ENCODE measurements around the gene KIF26A.

Gene KIF26A

DNA sequence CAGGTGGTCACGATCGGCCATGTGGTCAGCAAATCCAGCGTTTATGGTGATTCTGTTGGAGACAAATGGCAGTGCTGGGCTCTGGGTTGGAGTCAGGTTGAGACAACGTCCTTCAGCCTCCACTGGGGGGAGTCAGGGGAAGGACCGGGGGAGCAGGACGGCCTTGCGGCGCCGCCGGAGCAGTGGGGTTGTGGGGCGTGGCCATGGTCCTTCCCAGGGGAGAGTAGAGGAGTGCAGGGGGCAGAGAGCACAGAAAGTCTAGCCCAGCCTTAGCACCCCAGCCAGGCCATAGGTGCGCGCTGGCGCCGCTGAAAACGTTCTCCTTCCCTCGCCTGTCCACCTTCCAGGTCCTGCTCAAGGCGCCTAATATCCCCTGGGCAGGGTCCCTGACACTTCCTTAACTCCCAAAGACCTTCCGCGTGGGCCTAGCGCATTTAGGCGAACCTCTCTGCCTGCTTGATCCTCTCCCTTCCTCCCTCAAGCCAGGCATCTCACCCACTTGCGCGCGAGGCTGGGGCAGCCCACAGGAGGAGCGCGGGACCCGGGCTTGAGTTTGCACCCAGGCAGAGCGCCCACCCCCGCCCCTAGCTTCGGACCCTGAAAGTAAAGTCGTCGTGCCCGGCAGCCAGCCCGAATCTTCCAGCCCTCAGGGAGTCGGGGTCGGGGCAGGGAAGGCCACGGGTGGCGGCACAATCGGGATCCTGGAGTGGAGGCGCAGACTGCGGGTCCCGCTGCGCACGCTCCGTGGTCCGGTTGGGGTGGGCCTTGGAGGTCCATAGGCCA, 3.1 kb upstream of the KIF26A start:
- Histone ChIP-seq H3K27ac (ENCODE audit: low read depth, low read length) (no peak overlapping the region), H3K79me2 (ENCODE audit: control insufficient read depth, insufficient read depth, low read length, unreplicated experiment) (no peaks in the 10 kb centered on the region), H3K4me3 (ENCODE audit: low read depth, low read length) (no peak overlapping the region), H3K36me3 (ENCODE audit: insufficient read depth, low read length) (no peaks in the 10 kb centered on the region), H2AFZ (ENCODE audit: low read length, unreplicated experiment) (no peak overlapping the region), H3K27me3 (ENCODE audit: insufficient read depth, low read length) (peaks cover 83% of the 10 kb centered on the region), H3K4me1 (ENCODE audit: control insufficient read depth, insufficient read depth, low read length, unreplicated experiment) (no peaks in the 10 kb centered on the region)

GRCh38 chr14:104135904-104136471, 2.4 kb upstream of the KIF26A start:
- H3K4me1 ChIP-seq (ENCODE audit: control insufficient read depth, insufficient read depth, low read length, unreplicated experiment): no peaks in the 10 kb centered on the region
- H3K27ac ChIP-seq (ENCODE audit: low read depth, low read length): no peak overlapping the region
- no peaks in the 10 kb centered on the region for H3K79me2 ChIP-seq (ENCODE audit: control insufficient read depth, insufficient read depth, low read length, unreplicated experiment)
- H2AFZ ChIP-seq (ENCODE audit: low read length, unreplicated experiment): no peak overlapping the region
- peaks cover 86% of the 10 kb centered on the region for H3K27me3 ChIP-seq (ENCODE audit: insufficient read depth, low read length)
- no peaks in the 10 kb centered on the region for H3K36me3 ChIP-seq (ENCODE audit: insufficient read depth, low read length)
- H3K4me3 ChIP-seq (ENCODE audit: low read depth, low read length): no peak overlapping the region

- H3K4me1 ChIP-seq (ENCODE audit: control insufficient read depth, insufficient read depth, low read length, unreplicated experiment): no peaks in the 10 kb centered on the region
- no peaks in the 10 kb centered on the region for H3K36me3 ChIP-seq (ENCODE audit: insufficient read depth, low read length)
- H3K4me3 ChIP-seq (ENCODE audit: low read depth, low read length): no peak overlapping the region
- H3K79me2 ChIP-seq (ENCODE audit: control insufficient read depth, insufficient read depth, low read length, unreplicated experiment): no peaks in the 10 kb centered on the region
- H3K27ac ChIP-seq (ENCODE audit: low read depth, low read length): no peak overlapping the region
- peaks cover 81% of the 10 kb centered on the region for H3K27me3 ChIP-seq (ENCODE audit: insufficient read depth, low read length)
- H2AFZ ChIP-seq (ENCODE audit: low read length, unreplicated experiment): no peak overlapping the region
Observed at GRCh38 chr14:104136472-104137296, 1.7 kb upstream of the KIF26A start.

DNA sequence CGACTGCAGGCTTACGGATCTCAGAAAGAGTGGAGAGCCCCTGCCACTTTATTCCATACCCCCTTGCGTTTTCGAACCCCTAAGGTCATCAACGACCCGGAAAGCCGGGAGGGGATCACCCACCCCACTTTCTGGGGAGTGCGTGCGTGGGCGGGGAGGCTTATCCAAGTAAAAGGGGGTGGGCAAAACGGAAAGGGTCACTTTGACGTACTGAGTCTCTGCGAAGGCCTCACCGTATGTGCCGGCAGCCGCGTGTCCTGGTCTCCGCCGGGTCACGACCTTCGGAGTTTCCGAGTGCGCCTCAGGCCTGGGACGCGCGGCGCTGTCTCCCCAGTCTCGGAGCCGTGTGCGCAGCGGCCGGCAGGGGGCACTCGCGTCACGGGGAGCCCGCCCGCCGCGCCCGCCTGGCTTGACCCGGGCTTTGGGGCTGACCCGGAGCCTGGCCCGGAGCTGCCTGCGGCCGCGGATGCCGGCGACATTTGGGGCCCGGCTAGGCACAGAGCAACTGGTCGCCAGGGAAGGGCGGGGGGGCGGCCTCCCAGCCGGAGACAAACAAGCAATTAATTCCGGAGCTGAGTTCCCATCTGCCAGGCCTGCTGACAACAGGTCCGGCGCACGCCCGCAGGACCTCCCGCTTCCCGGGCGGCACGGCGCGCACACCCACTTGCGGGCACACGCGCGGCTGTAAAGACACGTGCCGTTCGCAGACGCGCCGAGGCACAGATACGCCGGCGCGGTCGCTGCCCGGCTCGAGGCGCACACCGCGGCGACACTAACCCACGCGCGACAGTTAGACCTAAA, 890 bp upstream of the KIF26A start:
- H3K4me3 ChIP-seq (ENCODE audit: low read depth, low read length): peak overlapping the region; percentile 69
- peak overlapping the region; percentile 75 for H2AFZ ChIP-seq (ENCODE audit: low read length, unreplicated experiment)
- H3K27ac ChIP-seq (ENCODE audit: low read depth, low read length): no peak overlapping the region
- no peaks in the 10 kb centered on the region for H3K4me1 ChIP-seq (ENCODE audit: control insufficient read depth, insufficient read depth, low read length, unreplicated experiment)
- no peaks in the 10 kb centered on the region for H3K36me3 ChIP-seq (ENCODE audit: insufficient read depth, low read length)
- H3K79me2 ChIP-seq (ENCODE audit: control insufficient read depth, insufficient read depth, low read length, unreplicated experiment): no peaks in the 10 kb centered on the region
- peaks cover 75% of the 10 kb centered on the region for H3K27me3 ChIP-seq (ENCODE audit: insufficient read depth, low read length)

DNA sequence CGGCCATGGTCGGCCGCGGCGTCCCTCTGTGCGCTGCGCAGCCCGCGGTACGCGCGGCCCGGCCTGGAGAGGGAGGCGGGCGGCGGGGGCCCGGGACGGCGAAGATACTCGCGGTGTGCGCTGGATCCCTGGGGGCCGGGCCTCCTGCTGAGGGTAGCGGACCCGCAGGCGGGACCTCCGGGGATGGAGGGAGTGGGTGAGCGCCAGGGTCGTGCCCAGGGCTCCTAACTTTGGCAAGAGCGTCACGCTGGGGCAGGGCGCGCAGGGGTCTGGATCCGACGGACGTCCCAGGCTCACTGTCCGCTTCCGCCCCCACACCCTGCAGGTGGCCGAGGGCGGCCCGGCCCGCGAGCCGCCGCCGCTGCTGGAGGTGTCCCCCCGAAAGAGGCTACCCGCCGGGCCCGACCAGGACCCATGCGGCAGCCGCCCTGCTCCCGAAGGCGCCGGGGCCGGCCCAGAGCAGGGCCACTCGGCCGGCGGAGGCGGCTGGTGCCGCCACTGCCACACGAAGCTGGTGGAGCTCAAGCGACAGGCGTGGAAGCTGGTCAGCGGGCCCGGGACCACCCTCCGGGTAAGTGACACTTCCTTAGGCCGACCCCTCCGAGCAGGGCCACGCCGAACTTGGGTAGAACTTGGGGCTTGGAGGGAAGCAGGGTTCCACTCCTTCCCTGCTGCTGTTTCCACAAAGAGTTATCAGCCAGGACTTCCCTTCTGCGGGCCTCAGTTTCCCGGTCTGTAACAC, 502 bp downstream of the KIF26A start:
- Histone ChIP-seq H3K27me3 (ENCODE audit: insufficient read depth, low read length) (peaks cover 69% of the 10 kb centered on the region), H3K4me3 (ENCODE audit: low read depth, low read length) (peak overlapping the region; percentile 69), H2AFZ (ENCODE audit: low read length, unreplicated experiment) (no peak overlapping the region), H3K4me1 (ENCODE audit: control insufficient read depth, insufficient read depth, low read length, unreplicated experiment) (no peaks in the 10 kb centered on the region), H3K79me2 (ENCODE audit: control insufficient read depth, insufficient read depth, low read length, unreplicated experiment) (no peaks in the 10 kb centered on the region), H3K27ac (ENCODE audit: low read depth, low read length) (no peak overlapping the region), H3K36me3 (ENCODE audit: insufficient read depth, low read length) (no peaks in the 10 kb centered on the region)

- peaks cover 66% of the 10 kb centered on the region for H3K27me3 ChIP-seq (ENCODE audit: insufficient read depth, low read length)
- H3K27ac ChIP-seq (ENCODE audit: low read depth, low read length): no peak overlapping the region
- H3K4me1 ChIP-seq (ENCODE audit: control insufficient read depth, insufficient read depth, low read length, unreplicated experiment): no peaks in the 10 kb centered on the region
- H2AFZ ChIP-seq (ENCODE audit: low read length, unreplicated experiment): no peak overlapping the region
- H3K79me2 ChIP-seq (ENCODE audit: control insufficient read depth, insufficient read depth, low read length, unreplicated experiment): no peaks in the 10 kb centered on the region
- no peak overlapping the region for H3K4me3 ChIP-seq (ENCODE audit: low read depth, low read length)
- no peaks in the 10 kb centered on the region for H3K36me3 ChIP-seq (ENCODE audit: insufficient read depth, low read length)
Observed at GRCh38 chr14:104139460-104140212, 1.2 kb downstream of the KIF26A start.

- H3K36me3 ChIP-seq (ENCODE audit: insufficient read depth, low read length): no peaks in the 10 kb centered on the region
- H3K79me2 ChIP-seq (ENCODE audit: control insufficient read depth, insufficient read depth, low read length, unreplicated experiment): no peaks in the 10 kb centered on the region
- H3K4me3 ChIP-seq (ENCODE audit: low read depth, low read length): no peak overlapping the region
- H3K27ac ChIP-seq (ENCODE audit: low read depth, low read length): no peak overlapping the region
- H3K27me3 ChIP-seq (ENCODE audit: insufficient read depth, low read length): peaks cover 61% of the 10 kb centered on the region
- H2AFZ ChIP-seq (ENCODE audit: low read length, unreplicated experiment): no peak overlapping the region
- no peaks in the 10 kb centered on the region for H3K4me1 ChIP-seq (ENCODE audit: control insufficient read depth, insufficient read depth, low read length, unreplicated experiment)
Observed at GRCh38 chr14:104140213-104140462, 1.8 kb downstream of the KIF26A start.

DNA sequence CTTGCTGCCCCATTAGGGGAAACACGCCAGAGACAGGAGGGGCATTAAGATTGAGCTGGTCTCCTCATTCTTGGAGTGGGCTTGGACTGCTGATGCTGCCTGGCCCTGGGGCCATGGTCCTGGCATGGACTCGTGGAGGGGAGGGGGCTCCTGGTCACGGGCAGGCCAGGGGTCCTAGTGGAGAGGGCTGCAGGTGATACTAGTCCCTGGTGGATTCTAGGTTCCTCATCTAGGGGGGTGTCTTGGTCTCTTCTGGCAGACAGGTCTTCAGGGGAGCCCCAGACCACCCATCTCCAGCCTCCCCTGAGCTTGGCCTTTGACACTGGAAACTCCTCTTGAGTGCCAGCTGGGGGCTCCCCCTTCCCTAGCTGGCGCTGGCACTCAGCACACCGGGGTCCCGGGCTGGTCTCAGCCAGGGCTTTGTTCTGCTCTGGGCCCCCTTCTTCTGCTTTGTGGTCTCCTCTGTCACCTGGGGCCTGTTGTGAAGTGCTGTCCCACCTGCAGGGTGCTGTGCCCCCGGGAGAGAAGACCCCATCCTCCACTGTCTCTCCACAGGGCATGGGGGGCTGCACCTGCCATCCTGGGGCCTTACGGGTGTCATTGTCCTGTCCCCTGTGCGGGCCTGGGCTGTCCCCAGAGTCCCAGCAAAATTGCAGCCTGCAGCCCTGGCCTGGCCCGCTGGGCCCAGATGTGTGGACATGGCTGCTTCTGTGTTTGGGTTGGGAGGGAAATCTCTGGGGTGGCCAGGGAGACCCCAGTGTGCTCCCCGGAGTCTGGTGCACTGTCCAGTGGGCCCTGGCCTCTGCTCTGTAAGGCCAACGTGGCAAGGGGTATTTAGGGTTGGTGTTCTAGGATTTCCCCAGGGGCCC, 2.3 kb downstream of the KIF26A start:
- H3K27me3 ChIP-seq (ENCODE audit: insufficient read depth, low read length): peaks cover 55% of the 10 kb centered on the region
- no peak overlapping the region for H3K27ac ChIP-seq (ENCODE audit: low read depth, low read length)
- H3K79me2 ChIP-seq (ENCODE audit: control insufficient read depth, insufficient read depth, low read length, unreplicated experiment): no peaks in the 10 kb centered on the region
- no peak overlapping the region for H3K4me3 ChIP-seq (ENCODE audit: low read depth, low read length)
- no peak overlapping the region for H2AFZ ChIP-seq (ENCODE audit: low read length, unreplicated experiment)
- H3K4me1 ChIP-seq (ENCODE audit: control insufficient read depth, insufficient read depth, low read length, unreplicated experiment): no peaks in the 10 kb centered on the region
- no peaks in the 10 kb centered on the region for H3K36me3 ChIP-seq (ENCODE audit: insufficient read depth, low read length)

GRCh38 chr14:104141621-104142091, 3.3 kb downstream of the KIF26A start:
- H3K36me3 ChIP-seq (ENCODE audit: insufficient read depth, low read length): no peaks in the 10 kb centered on the region
- H3K4me1 ChIP-seq (ENCODE audit: control insufficient read depth, insufficient read depth, low read length, unreplicated experiment): no peaks in the 10 kb centered on the region
- no peak overlapping the region for H3K27ac ChIP-seq (ENCODE audit: low read depth, low read length)
- no peak overlapping the region for H2AFZ ChIP-seq (ENCODE audit: low read length, unreplicated experiment)
- H3K79me2 ChIP-seq (ENCODE audit: control insufficient read depth, insufficient read depth, low read length, unreplicated experiment): no peaks in the 10 kb centered on the region
- no peak overlapping the region for H3K4me3 ChIP-seq (ENCODE audit: low read depth, low read length)
- peaks cover 47% of the 10 kb centered on the region for H3K27me3 ChIP-seq (ENCODE audit: insufficient read depth, low read length)

Data from ACC112 (cell line).